Stimulated activated CD8-positive, alpha-beta memory T cell treated with anti-CD3 and anti-CD28 coated beads, Interleukin-15, amount 100 ng/mL, for 4 hours (primary cell): Measurements from ENCODE around the gene GAS6.
A peak's percentile ranks its signal among the peaks of the same experiment; 100 is the strongest.

Experiments used
- DNase-seq, 2 donors: peaks; one replicate each; pipeline ENCODE4 v3.0.0-alpha.2; 2020; ENCODE audit warnings: low read depth in 2 of 2

Gene GAS6

GRCh38 chr13:113819731-113820715 is 43.9 kb downstream of the GAS6 start:
- DNase-seq = no peak

GRCh38 chr13:113819341-113819730 is 44.5 kb downstream of the GAS6 start:
- DNase-seq = no peak

- DNase-seq = no peak
These were observed 45.1 kb downstream of the GAS6 start for GRCh38 chr13:113818700-113819295.

- no peak for DNase-seq
These were observed 45.8 kb downstream of the GAS6 start for GRCh38 chr13:113817860-113818691.

- peak; percentile 51 to 67 for DNase-seq
These were observed 46.7 kb downstream of the GAS6 start for GRCh38 chr13:113816946-113817859.

GRCh38 chr13:113816254-113816929 is 47.5 kb downstream of the GAS6 start:
- no peak for DNase-seq

GRCh38 chr13:113815151-113816058 is 48.5 kb downstream of the GAS6 start:
- no peak for DNase-seq

GRCh38 chr13:113814435-113814821 is 49.4 kb downstream of the GAS6 start:
- no peak for DNase-seq

GRCh38 chr13:113813749-113814434 is 50.0 kb downstream of the GAS6 start:
- DNase-seq = no peak

- DNase-seq = no peak
These were observed 50.7 kb downstream of the GAS6 start for GRCh38 chr13:113813070-113813748.

- no peak for DNase-seq
These were observed 51.5 kb downstream of the GAS6 start for GRCh38 chr13:113812178-113813040.

GRCh38 chr13:113811081-113811928 is 52.6 kb downstream of the GAS6 start:
- no peak for DNase-seq

GRCh38 chr13:113810640-113811039 is 53.2 kb downstream of the GAS6 start:
- no peak for DNase-seq

GRCh38 chr13:113809934-113810333 is 53.9 kb downstream of the GAS6 start:
- DNase-seq = no peak

- no peak for DNase-seq
These were observed 55.6 kb downstream of the GAS6 start for GRCh38 chr13:113808058-113808834.

GRCh38 chr13:113806526-113806925 is 57.4 kb downstream of the GAS6 start:
- DNase-seq = no peak
